Muscle layer of colon (tissue), 2 donors: Measurements from ENCODE around the gene PNPO.

ENCODE experiments used
- H3K27ac ChIP-seq: one replicate; pipeline ENCODE4 v1.7.0; 2013; ENCODE audit warnings: low read depth, mild to moderate bottlenecking, low read length, moderate library complexity
- H3K27me3 ChIP-seq, 2 donors: one replicate each; pipeline ENCODE4 v1.7.0; 2013; ENCODE audit warnings: low read length in 2 of 2, mild to moderate bottlenecking in 2 of 2; ENCODE audit not compliant: insufficient read depth in 2 of 2, control insufficient read depth in 1 of 2
- H3K36me3 ChIP-seq: one replicate; pipeline ENCODE4 v1.7.0; 2013; ENCODE audit warnings: mild to moderate bottlenecking, low read length; ENCODE audit not compliant: insufficient read depth
- H3K4me1 ChIP-seq: one replicate; pipeline ENCODE4 v1.7.0; 2013; ENCODE audit warnings: mild to moderate bottlenecking, low read length; ENCODE audit not compliant: insufficient read depth
- H3K4me3 ChIP-seq, 2 donors: one replicate each; pipeline ENCODE4 v1.7.0; 2013; ENCODE audit warnings: low read length in 2 of 2, low read depth in 1 of 2, mild to moderate bottlenecking in 1 of 2, moderate library complexity in 1 of 2
- H3K9ac ChIP-seq: one replicate; pipeline ENCODE4 v1.7.0; 2013; ENCODE audit warnings: low read length
- H3K9me3 ChIP-seq: one replicate; pipeline ENCODE4 v1.7.0; 2013; ENCODE audit warnings: mild to moderate bottlenecking, low read length
- donor health status: abdominal sarcoma.
- donor health status: Adenocarcinoma of cecum.

PNPO gene

GRCh38 chr17:47955497-47956461 is 14.4 kb downstream of the PNPO start:
- Histone ChIP-seq H3K4me3 (no peak overlapping the region), H3K27me3 (no peaks in the 10 kb centered on the region), H3K4me1 (no peaks in the 10 kb centered on the region), H3K9me3 (no peaks in the 10 kb centered on the region), H3K9ac (no peak overlapping the region), H3K27ac (no peak overlapping the region), H3K36me3 (no peaks in the 10 kb centered on the region)

- H3K27ac ChIP-seq = no peak overlapping the region
- H3K9me3 ChIP-seq = no peaks in the 10 kb centered on the region
- no peak overlapping the region for H3K9ac ChIP-seq
- no peak overlapping the region for H3K4me3 ChIP-seq
- H3K4me1 ChIP-seq = no peaks in the 10 kb centered on the region
- no peaks in the 10 kb centered on the region for H3K27me3 ChIP-seq
- H3K36me3 ChIP-seq = no peaks in the 10 kb centered on the region
These were observed 15.6 kb downstream of the PNPO start for GRCh38 chr17:47956791-47957590.

GRCh38 chr17:47957591-47958490 is 16.5 kb downstream of the PNPO start, which contains the start of gene PRR15L:
TSS of gene PRR15L (minus strand) at chr17:47957883. CDS start at chr17:47953234, 4,649 bp downstream.
- Histone ChIP-seq H3K9me3 (no peaks in the 10 kb centered on the region), H3K4me3 (no peak within 1 kb of the TSS), H3K27ac (no peak within 1 kb of the TSS), H3K27me3 (no peaks in the 10 kb centered on the region), H3K36me3 (no peaks in the 10 kb centered on the region), H3K9ac (no peak within 1 kb of the TSS), H3K4me1 (no peaks in the 10 kb centered on the region)

DNA sequence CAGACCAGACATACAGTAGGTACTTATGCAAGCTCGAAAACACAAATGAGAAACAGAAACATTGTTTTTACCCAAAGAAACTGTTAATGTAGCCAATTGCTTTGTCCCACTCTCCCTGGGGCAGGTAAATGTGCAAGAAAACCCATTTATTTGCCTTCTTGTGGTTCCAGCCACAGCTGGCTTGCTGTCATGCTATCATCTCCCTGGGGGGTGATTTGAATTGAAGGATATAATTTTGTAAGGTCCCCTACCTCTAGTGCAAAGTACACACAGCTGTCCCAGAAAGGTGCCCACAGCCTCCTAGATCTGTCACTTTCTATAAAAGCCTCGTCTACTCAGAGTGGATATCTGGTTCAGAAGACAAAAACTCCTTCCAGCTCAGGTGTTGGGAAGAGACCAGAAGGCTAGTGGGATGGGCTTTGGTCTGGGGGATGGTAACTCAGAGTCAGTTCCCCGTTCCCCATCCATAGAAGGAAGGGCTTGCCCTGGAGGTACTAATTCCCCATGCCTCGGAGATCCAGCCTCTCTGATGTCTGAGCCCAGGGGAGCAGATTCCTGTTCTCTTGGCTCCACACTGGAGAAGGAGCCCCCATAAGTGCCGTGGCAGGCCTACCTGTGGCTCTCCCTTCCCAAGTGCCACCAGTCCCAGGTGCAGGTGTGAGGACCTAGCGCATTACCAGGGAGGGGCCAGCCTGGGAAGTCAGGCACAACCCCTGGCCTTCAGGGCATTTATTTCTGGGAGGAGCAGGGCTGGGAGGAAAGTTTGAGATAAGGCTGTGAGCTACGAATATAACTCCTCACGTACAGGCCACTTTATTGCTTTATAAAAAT is 18.7 kb downstream of the PNPO start:
- Histone ChIP-seq H3K9me3 (no peaks in the 10 kb centered on the region), H3K4me1 (no peaks in the 10 kb centered on the region), H3K27ac (no peak overlapping the region), H3K27me3 (no peaks in the 10 kb centered on the region), H3K36me3 (no peaks in the 10 kb centered on the region), H3K9ac (no peak overlapping the region), H3K4me3 (no peak overlapping the region)

DNA sequence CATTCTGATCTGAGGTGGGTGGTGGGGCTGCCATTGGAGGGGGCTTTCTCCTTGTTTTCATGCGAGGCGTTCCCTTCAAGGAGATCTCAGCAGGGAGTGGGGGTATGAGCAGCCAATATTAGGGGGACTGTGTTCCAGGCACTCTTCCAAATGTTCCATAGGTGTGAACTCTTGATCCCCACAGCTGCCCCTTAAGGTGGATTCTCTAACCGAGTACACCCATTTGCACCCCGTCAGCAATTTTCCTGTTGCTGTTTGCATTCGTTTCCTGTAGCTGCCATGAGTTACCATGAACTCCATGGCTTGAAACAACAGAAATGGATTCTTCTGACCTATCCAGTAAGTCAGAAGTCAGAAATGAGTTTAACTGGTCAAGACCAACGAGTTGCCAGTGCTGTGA is 20.0 kb downstream of the PNPO start:
- Histone ChIP-seq H3K9ac (no peak overlapping the region), H3K9me3 (no peaks in the 10 kb centered on the region), H3K4me3 (no peak overlapping the region), H3K27ac (no peak overlapping the region), H3K36me3 (no peaks in the 10 kb centered on the region), H3K27me3 (no peaks in the 10 kb centered on the region), H3K4me1 (peaks cover 11% of the 10 kb centered on the region)

DNA sequence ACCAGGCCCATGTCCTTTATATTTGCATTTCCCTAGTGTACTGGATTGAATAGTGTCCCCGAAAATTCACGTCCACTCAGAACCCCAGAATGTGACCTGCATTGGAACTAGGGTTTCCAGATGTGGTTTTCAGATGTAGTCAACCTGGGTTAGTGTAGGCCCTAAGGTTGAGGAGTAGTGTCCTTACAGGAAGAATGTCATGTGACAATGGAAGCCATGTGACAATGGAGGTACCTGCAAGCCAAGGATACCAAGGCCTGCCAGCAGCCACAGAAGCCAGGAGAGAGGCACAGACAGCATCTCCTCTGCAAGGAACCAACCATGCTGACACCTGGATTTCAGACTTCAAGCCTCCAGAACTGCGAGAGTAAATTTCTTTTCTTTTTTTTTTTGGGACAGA is 21.5 kb downstream of the PNPO start:
- no peak overlapping the region for H3K27ac ChIP-seq
- H3K4me1 ChIP-seq = peaks cover 13% of the 10 kb centered on the region
- H3K4me3 ChIP-seq = no peak overlapping the region
- no peaks in the 10 kb centered on the region for H3K36me3 ChIP-seq
- no peaks in the 10 kb centered on the region for H3K27me3 ChIP-seq
- H3K9ac ChIP-seq = no peak overlapping the region
- H3K9me3 ChIP-seq = no peaks in the 10 kb centered on the region

GRCh38 chr17:47964856-47965255 is 23.5 kb downstream of the PNPO start:
- Histone ChIP-seq H3K4me1 (peaks cover 14% of the 10 kb centered on the region), H3K36me3 (no peaks in the 10 kb centered on the region), H3K4me3 (no peak overlapping the region), H3K9ac (no peak overlapping the region), H3K9me3 (no peaks in the 10 kb centered on the region), H3K27ac (no peak overlapping the region), H3K27me3 (no peaks in the 10 kb centered on the region)

DNA sequence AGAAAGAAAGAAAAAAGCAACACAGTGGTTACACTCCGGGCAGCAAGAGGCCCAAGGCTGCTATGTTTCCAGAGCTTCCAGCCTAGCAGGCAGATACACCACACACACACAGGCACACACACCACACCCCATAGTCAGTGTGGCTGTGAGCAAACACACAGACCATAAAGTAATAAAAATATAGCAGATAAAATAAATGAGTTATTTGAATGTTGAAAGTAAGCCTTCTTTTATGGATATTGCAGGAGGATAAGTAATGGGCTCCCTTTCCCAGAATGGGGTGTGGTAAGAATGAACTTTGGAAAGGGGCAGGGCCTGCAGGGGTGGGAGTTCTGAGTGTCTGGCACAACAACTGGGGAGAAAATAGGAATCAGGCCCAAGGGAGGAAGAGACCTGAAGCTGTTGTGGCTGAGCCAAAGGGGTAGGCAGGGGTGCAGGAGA is 24.7 kb downstream of the PNPO start:
- H3K9ac ChIP-seq = no peak overlapping the region
- no peaks in the 10 kb centered on the region for H3K36me3 ChIP-seq
- no peaks in the 10 kb centered on the region for H3K9me3 ChIP-seq
- H3K4me3 ChIP-seq = no peak overlapping the region
- no peak overlapping the region for H3K27ac ChIP-seq
- peaks cover 20% of the 10 kb centered on the region for H3K4me1 ChIP-seq
- H3K27me3 ChIP-seq = no peaks in the 10 kb centered on the region

DNA sequence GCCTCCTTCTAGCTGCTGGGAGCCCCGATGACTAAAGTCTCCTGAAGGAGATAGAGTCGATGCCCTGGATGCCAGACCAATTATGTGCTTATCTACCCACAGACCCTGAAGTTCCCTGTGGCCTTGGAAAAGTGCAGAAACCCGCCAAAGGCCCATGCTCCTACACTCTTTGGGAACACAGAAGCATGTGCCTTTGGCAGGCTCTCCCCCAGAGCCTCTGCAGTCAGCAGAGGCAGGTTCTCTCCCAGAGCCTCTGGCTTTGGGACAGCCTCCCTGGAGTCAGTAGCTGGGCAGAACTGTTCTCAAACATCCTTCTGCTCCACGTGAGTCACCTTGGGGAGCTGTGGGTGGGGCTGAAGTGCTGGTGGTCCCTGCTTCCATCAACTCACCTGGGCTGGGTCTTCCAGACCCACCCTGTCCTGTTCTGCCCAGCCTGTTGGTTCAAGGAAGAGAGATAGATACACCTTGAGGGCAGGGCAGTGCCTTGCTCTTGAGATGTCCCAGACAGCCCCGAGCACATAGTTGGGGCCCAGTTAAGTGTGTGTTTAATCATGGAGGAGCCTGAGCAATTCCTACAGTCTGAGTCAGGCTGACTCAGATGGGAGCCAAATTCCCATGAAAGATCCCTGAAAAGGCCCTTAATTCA is 26.4 kb downstream of the PNPO start:
- H3K27ac ChIP-seq = no peak overlapping the region
- H3K9me3 ChIP-seq = no peaks in the 10 kb centered on the region
- peaks cover 30% of the 10 kb centered on the region for H3K4me1 ChIP-seq
- no peak overlapping the region for H3K9ac ChIP-seq
- H3K4me3 ChIP-seq = no peak overlapping the region
- no peaks in the 10 kb centered on the region for H3K36me3 ChIP-seq
- no peaks in the 10 kb centered on the region for H3K27me3 ChIP-seq

DNA sequence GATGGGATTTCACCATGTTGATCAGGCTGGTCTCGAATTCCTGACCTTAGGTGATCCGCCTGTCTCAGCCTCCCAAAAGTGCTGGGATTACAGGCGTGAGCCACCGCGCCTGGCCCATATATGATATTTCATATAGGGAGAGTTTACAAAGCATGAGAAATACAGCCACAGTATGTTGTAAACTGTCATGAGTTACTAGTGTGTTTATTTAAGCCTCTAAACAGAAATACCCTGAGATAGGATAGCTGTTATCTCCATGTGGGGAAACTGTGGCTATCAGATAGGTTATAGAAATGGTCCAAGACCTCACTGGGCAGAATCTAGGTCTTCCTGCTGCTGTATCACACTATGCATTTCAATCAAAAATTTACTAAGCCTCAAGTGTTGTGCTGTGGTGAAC is 27.5 kb downstream of the PNPO start:
- Histone ChIP-seq H3K9me3 (no peaks in the 10 kb centered on the region), H3K9ac (no peak overlapping the region), H3K4me3 (no peak overlapping the region), H3K36me3 (no peaks in the 10 kb centered on the region), H3K27ac (no peak overlapping the region), H3K4me1 (peaks cover 30% of the 10 kb centered on the region), H3K27me3 (no peaks in the 10 kb centered on the region)
